ENCODE measurements around the gene TCHHL1.

The TCHHL1 gene

DNA sequence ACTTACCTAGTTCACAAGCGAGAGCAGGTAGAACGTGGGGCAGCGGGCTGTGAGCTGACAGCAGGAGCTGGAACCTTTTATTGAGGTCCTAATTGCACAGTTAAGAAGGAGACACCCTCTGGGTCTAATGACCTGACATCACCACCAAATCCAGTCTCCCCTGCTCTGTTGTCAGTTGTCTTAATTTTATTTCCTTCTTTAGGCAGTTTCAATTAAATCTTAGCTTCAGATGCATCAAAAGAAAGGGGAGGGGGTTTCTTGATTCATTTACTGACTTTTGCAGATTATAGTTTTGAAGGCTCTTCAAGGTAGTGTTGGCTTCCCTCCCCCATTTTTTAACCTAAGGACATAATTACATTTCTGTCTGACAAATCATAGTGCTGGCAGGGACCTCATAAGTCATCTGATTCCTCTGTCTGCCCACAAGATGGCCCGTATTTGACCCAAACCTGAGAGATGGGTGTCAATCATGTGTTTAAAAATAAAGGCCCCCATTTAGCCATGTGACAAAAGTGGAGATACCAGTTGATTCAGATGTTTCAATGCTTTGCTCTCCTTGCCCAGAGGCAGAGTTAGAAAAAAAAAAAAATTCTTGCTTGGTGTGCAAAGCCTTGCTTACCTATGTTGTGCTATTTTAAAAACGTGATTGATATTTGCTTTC lies at the start of gene TCHHL1:
TSS of gene TCHHL1 (minus strand) at position 51 of the 661 bp plus-strand sequence. CDS start 921 bp downstream, outside the sequence.
- DNase-seq = no peak

DNA sequence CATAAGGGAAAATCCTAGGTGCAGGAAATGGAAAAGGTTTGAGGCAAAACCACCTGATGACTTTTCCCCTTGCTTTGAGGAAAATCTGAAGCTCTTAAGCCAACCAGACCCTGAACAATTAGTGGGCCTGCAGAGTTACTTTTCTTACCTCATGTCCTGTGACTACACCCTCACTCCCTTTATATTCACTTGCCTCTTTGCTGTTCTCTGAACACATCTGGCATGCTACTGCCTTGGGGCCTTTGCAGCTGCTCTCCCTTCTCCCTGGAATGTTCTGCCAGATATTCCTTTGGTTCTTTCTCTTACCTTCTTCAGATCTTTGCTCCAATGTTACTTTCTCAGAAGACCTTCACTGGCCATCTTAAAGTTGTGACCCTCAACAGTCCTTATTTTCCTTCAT lies 48.4 kb upstream of the TCHHL1 start:
- no peak for DNase-seq

DNA sequence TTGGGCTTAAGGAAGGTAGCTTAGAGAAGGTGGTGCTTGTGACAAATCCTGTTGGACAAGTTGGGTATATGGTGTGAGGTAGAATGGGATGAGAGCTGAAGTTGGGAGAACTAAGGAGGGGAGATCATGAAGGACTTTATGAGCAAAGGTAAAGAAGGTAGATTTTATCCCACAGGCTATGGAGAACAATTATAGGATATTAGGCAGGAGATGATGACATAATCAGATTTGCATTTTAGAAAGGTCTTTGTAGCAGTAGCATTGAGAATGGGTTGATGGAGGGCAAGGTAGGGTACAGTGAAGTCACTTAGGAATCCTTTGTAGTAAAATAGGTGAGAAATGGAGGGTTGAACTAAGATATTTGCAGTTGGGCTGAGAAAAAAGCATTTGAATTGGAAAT lies 41.3 kb upstream of the TCHHL1 start:
- DNase-seq = no peak

DNA sequence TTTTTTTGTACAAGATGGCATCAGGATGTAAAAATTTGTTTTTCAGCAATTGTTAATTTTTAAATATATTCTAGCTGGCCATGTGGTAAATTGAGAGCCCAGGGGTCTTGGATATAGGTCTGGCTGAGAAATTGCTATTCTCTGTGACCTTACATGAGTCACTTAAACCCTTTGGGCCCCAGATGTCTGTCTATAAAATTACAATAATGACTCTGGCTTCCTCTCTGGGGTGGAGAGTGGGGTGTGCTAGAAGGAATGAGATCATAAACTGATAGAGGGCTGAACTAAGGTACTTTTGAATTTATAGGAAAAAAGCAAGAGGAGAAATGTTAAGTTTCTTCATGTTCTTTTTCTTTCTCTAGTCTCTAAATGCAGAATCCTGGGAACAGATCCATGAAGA lies 38.8 kb upstream of the TCHHL1 start:
- DNase-seq = no peak

DNA sequence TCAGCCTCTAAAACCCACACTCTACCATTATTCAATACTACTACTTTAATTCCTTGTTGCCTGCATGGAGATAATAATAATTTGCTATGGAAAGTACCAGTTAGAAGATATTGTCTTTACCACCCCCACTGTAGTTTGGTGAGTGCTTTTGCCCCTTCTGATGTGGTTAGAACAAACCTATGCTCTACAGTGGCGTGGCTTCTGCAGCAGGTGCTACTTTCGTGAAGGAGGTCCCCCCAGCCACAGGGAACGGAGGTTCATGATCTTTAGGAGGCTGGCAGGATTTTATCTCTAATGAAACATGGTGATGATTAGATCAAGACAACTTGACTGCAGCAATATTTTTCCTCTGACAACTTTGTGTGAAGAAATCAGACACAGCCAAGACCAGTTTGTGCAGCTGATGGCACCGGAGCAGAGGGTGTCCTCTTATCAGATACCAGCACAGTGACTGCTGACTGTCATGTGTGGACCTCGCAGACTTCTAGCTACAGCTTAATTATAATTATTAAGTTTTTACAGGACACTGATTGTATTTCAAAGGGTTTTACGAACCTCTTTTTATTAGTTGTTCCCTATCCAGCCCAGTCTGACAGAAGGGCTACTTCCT lies 37.1 kb upstream of the TCHHL1 start:
- DNase-seq = no peak

DNA sequence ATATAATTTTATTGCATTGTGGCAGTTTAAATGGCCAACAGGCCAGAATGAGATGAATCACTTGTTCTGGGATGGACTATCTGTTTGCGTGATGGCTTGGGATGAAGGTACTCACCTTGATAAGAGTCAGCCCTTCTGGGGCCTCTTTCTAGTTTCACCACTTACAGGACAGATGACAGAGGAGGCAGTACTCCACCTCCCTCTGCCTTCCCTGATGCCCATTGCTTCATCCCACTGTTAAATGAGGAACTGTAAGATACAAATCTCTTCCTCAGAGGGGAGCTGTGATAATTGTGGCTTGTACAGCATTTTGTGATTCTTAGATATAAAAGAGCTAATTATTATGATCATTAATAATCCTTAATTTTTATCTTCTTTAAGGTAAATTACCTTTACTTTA lies 30.1 kb upstream of the TCHHL1 start:
- DNase-seq = no peak

DNA sequence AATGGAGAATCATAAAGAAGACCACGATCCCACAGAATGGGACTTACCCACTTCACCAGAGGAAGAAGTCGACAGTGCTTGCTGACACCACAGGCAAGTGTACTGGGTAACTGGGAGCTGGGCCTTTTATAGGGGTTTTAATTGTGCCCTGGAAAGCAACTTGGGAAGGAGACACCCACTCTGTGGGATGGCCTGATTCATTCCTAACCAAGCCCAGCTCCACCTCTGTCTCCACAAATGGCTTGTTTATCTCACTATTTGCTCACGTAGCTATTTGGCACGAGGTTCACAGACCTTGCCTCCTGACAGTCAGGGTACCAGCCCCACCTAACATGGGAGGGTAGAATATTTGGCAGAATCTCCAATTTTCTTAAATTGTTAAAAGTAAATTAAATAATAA lies 26.5 kb upstream of the TCHHL1 start, which contains the start of gene TCHH:
TSS of gene TCHH (minus strand) at position 101 of the 400 bp plus-strand sequence. CDS start 1,364 bp downstream, outside the sequence.
- DNase-seq = no peak

DNA sequence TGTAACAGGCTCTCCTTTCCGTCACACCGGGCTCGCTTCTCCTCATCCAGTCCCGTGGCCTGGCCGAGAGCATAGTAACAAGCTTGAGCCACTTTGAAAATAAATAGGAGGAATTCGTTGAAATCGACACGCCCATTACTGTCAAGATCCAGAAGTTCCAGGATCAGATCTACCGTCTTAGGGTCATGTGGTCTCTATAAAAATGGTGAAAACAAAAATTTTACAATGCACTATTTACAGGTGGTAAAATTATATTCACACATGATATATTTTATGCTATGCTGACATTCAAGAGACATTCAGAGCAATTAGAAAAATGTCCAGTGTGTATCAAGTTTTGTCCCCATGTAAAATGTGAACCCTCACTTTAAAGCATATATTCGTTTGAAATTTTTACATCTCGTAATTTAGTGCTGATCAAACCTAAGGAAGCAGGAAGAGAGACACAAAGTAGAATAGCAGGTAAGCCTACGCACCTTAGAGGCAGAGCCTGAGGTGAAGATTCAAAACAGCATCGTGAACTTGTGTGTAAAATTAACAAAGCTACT lies 24.1 kb upstream of the TCHHL1 start:
- no peak for DNase-seq

DNA sequence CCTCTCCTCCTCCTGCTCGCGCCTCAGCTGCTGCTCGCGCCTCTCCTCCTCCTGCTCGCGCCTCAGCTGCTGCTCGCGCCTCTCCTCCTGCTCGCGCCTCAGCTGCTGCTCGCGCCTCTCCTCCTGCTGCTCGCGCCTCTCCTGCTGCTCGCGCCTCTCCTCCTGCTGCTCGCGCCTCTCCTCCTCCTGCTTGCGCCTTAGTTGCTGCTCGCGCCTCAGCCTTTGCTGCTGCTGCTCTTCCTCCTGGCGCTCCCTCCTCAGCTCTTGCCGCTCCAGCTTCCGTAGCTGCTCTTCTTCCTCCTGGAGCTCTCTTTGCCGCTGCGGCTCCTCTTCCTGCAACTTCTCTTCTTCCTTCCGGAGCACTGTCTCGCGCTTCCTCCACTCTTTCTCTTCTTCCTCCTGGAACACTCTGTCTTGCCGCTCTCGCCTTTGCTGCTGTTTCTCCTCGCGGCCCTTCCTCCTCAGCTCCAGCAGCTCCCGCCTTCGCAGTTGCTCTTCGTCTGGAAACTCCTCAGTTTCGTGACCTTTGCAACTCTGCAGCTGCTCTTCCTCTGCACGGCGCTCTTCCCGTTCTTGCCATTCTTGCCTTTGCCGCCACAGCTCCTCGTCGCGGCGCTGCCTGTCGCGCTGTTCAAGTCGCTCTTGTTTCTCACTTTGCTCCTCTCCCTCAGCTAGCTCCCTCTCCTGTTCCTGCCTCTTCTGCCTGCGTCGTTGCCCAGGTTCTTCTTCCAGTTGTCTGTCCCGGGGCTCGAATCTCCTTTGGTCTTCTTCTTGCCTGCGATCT lies 23.4 kb upstream of the TCHHL1 start:
- no peak for DNase-seq

DNA sequence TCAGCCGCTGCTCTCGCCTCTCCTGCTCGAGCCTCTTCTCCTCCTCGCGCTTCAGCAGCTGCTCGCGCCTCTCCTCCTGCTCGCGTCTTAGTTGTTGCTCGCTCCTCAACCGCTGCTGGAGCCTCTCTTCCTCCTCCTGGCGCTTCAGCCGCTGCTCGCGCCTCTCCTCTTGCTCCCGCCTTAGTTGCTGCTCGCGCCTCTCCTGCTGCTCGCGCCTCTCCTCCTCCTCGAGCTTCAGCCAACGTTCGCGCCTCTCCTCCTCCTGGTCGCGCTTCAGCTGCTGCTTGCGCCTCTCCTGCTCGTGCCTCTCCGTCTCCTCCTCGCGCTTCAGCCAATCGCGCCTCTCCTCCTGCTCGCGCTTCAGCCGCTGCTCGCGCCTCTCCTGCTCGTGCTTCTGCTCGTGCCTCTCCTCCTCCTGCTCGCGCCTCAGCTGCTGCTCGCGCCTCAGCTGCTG lies 22.7 kb upstream of the TCHHL1 start:
- peak; percentile 69 for DNase-seq

DNA sequence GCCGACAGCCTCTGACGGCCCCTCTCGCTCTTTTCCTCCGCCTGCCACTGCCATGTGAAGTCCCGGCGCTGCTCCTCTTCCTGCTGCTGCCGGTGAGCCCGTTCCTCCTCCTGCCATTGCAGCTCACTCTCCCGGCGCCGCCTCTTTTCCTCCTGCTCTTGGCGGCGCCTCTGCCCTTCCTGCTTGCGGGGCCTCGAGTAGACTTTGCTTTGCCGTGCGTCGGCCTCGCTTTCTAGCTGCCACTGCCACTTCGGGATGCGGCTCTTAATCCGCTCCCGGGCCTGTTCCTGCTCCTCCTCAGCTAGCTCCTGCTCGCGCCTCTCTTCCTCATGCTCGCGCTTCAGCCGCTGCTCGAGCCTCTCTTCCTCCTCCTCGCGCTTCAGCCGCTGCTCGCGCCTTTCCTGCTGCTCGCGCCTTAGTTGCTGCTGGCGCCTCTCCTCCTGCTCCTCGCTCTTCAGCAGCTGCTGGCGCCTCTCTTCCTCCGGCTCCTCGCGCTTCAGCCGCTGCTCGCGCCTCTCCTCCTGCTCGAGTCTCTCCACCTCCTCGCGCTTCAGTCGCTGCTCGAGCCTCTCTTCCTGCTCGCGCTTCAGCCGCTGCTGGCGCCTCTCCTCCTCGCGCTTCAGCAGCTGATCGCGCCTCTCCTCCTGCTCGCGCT lies 22.1 kb upstream of the TCHHL1 start:
- DNase-seq = no peak

DNA sequence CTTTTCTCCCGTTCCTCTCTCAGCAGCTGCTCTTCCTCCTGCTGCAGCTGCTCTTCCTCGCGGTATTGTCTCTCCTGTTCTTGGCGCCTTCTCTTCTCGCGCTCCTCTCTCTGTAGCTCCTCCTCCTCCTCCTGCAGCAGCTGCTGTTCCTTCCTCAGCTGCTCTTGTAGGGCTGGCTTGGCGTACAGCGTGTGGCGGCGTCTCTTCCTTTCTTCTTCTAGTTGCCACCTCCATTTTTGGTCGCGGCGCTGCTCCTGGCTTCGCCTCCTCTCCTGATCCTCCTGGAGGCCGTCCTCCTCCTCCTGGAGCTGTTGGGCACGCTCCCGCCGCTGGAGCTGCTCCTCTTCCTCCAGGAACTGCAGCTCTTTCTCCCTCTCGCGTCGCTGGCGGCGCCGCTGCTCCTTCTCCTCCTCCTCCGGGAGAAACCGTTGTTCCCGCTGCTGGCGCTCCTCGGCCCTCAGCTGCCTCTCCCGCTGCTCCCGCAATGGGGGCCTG lies 21.5 kb upstream of the TCHHL1 start:
- no peak for DNase-seq

DNA sequence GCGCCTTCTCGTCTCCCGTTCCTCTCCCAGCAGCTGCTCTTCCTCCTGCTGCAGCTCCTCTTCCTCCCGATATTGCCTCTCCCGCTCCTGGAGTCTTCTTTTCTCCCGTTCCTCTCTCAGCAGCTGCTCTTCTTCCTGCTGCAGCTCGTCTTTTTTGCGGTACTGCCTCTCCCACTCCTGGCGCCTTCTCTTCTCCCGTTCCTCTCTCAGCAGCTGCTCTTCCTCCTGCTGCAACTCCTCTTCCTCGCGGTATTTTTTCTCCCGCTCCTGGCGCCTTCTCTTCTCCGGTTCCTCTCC lies 21.1 kb upstream of the TCHHL1 start:
- DNase-seq = no peak

DNA sequence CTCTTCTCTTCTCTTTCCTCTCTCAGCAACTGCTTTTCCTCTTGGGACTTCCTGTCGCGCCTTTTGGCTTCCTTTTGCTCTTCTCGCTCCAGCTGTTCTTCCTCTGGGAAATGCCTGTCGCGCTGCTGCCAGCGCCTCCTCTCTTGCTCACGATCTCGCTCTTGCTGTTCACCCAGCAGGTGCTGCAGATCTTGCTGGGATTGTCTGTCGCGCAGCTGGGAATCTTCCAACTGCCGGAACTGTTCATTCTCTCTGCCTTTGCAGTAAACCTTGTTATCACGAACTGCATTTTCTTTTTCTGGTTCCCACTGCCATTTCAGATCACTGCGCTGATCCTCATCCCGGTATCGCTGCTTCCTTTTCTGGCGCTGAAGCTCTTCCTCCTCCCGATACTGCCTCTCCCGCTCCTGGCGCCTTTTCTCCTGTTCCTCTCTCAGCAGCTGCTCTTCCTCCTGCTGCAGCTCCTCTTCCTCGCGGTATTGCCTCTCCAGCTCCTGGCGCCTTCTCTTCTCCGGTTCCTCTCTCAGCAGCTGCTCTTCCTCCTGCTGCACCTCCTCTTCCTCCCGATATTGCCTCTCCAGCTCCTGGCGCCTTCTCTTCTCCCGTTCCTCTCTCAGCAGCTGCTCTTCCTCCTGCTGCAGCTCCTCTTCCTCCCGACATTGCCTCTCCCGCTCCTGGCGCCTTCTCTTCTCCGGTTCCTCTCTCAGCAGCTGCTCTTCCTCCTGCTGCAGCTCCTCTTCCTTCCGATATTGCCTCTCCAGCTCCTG lies 20.6 kb upstream of the TCHHL1 start:
- no peak for DNase-seq

DNA sequence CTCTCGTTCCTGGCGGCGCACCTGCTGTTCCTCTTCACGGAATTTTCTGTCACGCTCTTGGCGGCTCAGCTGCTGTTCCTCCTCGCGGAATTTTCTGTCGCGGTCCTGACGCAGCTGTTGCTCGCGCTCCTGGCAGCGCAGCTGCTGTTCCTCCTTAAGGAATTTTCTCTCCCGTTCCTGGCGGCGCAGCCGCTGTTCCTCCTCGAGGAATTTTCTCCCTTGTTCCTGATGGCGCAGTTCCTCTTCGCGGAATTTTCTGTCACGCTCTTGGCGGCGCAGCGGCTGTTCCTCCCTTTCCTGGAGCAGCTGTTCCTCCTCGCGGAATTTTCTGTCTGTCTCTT lies 20.0 kb upstream of the TCHHL1 start:
- no peak for DNase-seq

DNA sequence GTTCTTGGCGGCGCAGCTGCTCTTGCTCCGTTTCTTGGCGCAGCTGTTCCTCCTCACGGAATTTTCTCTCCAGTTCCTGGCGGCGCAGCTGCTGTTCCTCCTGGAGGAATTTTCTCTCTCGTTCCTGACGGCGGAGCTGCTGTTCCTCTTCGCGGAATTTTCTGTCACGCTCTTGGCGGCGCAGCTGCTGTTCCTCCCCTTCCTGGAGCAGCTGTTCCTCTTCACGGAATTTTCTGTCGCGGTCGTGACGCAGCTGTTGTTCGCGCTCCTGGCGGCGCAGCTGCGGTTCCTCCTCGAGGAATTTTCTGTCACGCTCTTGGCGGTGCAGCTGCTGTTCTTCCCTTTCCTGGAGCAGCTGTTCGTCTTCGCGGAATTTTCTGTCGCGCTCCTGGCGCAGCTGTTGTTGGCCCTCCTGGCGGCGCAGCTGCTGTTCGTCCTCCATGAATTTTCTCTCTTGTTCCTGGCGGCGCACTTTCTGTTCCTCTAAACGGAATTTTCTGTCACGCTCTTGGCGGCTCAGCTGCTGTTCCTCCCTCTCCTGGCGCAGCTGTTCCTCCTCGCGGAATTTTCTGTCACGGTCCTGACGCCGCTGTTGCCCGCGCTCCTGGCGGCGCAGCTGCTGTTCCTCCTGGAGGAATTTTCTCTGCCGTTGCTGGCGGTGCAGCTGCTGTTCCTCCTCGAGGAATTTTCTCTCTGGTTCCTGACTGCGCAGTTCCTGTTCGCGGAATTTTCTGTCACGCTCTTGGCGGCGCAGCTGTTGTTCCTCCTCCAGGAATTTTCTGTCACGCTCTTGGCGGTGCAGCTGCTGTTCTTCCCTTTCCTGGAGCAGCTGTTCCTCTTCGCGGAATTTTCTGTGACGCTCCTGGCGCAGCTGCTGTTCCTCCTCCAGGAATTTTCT lies 19.4 kb upstream of the TCHHL1 start:
- no peak for DNase-seq

DNA sequence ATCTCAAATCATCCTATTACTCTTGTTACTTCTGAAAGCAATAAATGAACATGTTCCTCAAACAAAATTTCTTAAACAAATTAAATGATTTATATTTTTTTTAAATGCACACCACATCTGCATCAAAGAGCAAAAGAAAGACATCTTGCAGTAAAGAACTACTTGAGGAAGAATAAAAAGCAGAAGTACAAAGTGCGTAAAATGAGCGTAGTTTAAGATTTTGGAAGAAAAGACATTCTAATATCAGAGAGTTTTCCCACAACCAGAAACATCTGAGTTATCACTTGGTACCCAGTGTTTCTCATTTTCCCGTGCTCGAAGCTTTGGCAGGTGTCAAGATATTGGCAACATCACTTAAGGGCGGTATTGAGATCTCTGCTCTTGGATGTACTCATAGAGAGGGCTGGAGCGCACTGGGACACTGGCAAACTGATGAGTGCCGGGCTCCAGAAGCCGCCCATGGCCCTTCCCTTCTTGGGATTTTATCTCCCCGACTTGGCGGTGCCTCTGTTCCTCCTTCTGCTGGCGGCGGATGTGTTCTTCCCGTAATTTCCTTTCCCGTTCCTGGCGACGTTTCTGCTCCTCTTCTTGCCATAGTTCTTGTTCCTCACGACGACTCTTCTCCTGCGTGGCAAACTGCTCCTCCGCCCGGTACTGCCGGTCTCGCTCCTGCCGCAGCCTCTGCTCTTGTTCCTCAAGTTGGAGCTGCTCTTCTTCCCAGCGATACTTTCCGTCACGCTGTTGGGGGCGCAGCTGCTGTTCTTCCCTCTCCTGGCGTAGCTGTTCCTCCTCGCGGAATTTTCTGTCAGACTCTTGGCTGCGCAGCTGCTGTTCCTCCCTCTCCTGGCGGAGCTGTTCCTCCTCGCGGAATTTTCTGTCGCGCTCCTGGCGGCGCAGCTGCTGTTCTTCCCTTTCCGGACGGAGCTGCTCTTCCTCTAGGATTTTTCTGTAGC lies 18.4 kb upstream of the TCHHL1 start:
- no peak for DNase-seq

DNA sequence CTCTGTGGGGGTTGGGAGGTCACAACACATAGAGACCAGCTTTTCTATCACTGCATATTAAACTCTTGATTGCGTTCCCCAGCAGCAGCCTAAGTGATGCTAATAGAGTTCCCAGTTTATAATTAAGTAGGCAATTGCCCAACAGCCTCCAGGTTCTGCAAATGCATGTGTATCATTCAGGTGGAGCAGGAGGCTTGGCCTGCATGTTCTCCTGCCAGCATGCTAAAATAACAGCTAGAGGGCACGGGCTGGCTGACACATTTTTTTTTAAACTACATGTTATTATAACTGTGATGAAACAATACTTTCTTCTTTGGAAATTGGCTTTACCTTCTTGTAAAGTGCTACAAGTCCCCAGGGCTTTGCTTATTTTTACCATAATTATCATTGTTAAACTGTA lies 16.0 kb upstream of the TCHHL1 start:
- no peak for DNase-seq

DNA sequence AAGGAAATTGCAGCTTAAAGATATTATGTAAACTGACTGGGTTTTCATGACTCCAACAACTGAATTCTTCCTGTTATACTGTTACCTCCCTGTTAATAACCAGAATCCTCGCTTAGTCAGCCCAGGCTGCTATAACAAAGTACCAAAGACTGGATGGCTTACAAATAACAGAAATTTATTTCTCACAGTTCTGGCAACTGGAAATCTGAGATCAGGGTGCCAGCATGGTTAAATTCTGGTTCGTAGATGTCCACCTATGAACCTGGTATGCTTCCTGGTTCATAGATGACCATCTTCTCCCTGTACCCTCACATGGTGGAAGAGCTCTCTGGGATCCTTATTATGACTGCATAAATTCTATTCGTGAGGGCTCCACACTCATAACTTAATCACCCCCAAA lies 8.1 kb upstream of the TCHHL1 start:
- DNase-seq = no peak

DNA sequence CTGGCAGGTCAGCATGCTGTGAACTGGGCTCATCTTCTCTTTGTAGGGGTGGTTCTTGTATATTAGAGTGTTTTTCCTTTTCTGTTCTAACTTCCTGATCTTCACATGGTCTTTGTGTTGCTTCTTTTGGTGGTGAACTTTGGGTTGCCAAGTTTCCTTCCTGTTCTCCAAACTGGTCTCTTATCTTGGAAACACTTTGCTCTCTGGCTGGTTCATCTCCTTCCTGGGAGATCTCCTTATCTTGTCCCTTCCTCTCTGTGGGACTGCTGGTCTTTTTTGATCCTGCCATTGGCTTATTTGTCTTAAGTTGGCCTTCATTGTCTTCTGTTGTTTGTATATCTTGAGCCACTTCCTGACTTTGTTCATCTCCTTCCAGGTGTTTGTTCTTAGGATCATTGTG lies 2.1 kb downstream of the TCHHL1 start:
- no peak for DNase-seq
